GM18507 (cell line): ENCODE results near the gene GNG2.

Experiments used
- DNase-seq: peaks from one replicate; pipeline ENCODE4 v3.0.0; 2011; ENCODE audit warnings: low read depth; ENCODE audit not compliant: insufficient read length; ENCODE audit errors: extremely low spot score
- FAIRE-seq: peaks from 2 replicates; lab custom pipeline; 2011; peaks lifted over from hg19 to GRCh38; lab: Jason Lieb, UNC

Gene GNG2

GRCh38 chr14:52010173-52010693 lies 149.8 kb downstream of the GNG2 start:
- no peak for FAIRE-seq

DNA sequence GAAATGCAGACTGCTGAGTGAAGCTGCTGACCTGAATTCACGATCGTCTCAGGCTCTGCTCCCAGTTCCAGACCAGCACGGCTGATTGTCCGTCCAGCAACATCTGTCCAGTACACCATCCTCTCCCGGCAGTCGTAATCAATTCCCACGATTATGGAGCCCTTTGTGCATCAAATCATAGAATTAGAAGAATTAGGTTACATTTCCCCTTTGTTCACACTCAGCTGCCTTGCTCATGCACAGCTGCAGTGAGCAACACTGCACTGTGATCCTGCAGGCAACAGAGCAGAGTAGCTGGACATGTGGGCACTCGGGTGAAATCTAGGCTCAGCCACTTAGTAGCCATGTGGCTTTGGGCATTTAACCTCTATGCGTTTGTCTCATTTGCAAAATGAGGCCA lies 151.1 kb downstream of the GNG2 start:
- no peak for FAIRE-seq
- no peak for DNase-seq

More at GRCh38 chr14:52010173-52010693, 149.8 kb downstream of the GNG2 start:
- DNase-seq, result no peak

- FAIRE-seq (no peak), DNase-seq (no peak)
These were observed 152.2 kb downstream of the GNG2 start for GRCh38 chr14:52012635-52013034.

GRCh38 chr14:52013984-52014600 lies 153.7 kb downstream of the GNG2 start:
- DNase-seq (no peak), FAIRE-seq (no peak)

- FAIRE-seq, result no peak
- DNase-seq, result no peak
These were observed 154.3 kb downstream of the GNG2 start for GRCh38 chr14:52014601-52015267.

- DNase-seq, result no peak
- FAIRE-seq, result no peak
These were observed 155.1 kb downstream of the GNG2 start for GRCh38 chr14:52015411-52016030.

GRCh38 chr14:52018252-52018651 lies 157.8 kb downstream of the GNG2 start:
- no peak for FAIRE-seq
- DNase-seq, result no peak

DNA sequence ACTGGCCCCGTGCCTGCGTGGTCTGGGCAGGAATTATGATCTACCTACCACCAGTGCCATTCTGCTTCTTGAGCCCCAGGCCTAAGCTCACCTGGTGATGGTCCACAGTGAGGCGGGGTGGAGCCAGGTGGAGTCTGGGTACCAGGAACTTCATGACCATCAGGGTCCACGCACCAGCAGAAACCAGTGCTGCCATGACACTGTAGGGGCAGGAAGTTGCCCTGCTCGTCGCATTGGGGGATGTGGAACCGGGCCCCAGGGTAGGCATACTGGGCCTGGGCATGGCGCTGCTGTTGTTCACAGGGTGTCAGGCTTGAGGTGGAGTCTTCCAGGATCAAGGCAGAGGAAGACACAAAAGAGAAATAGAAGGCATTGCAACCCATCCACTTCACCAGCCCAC lies 158.6 kb downstream of the GNG2 start:
- no peak for DNase-seq
- no peak for FAIRE-seq
